CD14-positive monocyte (primary cell): Measurements from ENCODE around the gene MYO19. TPM values are rescaled to one million over a fixed set of nuclear protein-coding genes. Genes with fewer than 3 reads are reported as not detected.
"Not testable (repeated sequence)": the region's sequence is repeated elsewhere in the genome, so short reads cannot be mapped to it uniquely, and the experiment has no call there.

Experiments
- DNase-seq, 3 donors: peaks; one replicate each; pipeline ENCODE4 v3.0.0-alpha.2; 2011 to 2022
- H2AFZ ChIP-seq: 2 replicates; pipeline ENCODE4 v1.6.0; 2012; ENCODE audit warnings: mild to moderate bottlenecking, low read depth, low read length, inconsistent platforms; ENCODE audit not compliant: insufficient read depth, poor library complexity, severe bottlenecking
- H3K27ac ChIP-seq, 2 donors: 1 replicate in 1 of 2; 2 replicates in 1 of 2; pipeline ENCODE4 v1.5.1; 2012 to 2013; ENCODE audit warnings: low read length in 2 of 2, control low read depth in 1 of 2, inconsistent platforms in 1 of 2, low read depth in 1 of 2, mild to moderate bottlenecking in 1 of 2
- H3K27me3 ChIP-seq, 2 donors: one replicate each; pipeline versions ENCODE4 v1.6.0 to v1.6.1; 2011 to 2013; ENCODE audit warnings: low read length in 2 of 2; ENCODE audit not compliant: control insufficient read depth in 2 of 2, insufficient read depth in 2 of 2
- H3K36me3 ChIP-seq, 2 donors: replicated peaks in 1 of 2; 1 replicate in 1 of 2; 2 replicates in 1 of 2; pipeline versions ENCODE4 v1.5.1 to v1.6.1; 2012 to 2013; ENCODE audit warnings: low read length in 2 of 2, control low read depth in 1 of 2, inconsistent platforms in 1 of 2, mild to moderate bottlenecking in 1 of 2; ENCODE audit not compliant: insufficient read depth in 2 of 2, control insufficient read depth in 1 of 2
- H3K4me1 ChIP-seq, 2 donors: 1 replicate in 1 of 2; 2 replicates in 1 of 2; pipeline versions ENCODE4 v1.5.1 to v1.6.1; 2012 to 2013; ENCODE audit warnings: low read length in 2 of 2, control low read depth in 1 of 2, inconsistent platforms in 1 of 2, mild to moderate bottlenecking in 1 of 2, moderate library complexity in 1 of 2; ENCODE audit not compliant: insufficient read depth in 2 of 2, control insufficient read depth in 1 of 2
- H3K4me2 ChIP-seq: replicated peaks from 2 replicates; pipeline ENCODE3; 2012; ENCODE audit warnings: low read length, moderate library complexity, mild to moderate bottlenecking; ENCODE audit not compliant: poor library complexity, severe bottlenecking; ENCODE audit errors: extremely low read depth
- H3K4me3 ChIP-seq, 3 experiments: fragments of 200-600 bp in 1 of 3; sonication (generic) in 1 of 3; replicated peaks in 1 of 3; 1 replicate in 2 of 3; 2 replicates in 1 of 3; pipeline ENCODE4 v1.5.1; 2011 to 2013; ENCODE audit warnings: low read length in 3 of 3, mild to moderate bottlenecking in 3 of 3, control low read depth in 2 of 3, low read depth in 2 of 3, inconsistent platforms in 1 of 3, moderate library complexity in 1 of 3
- H3K79me2 ChIP-seq: 2 replicates; pipeline ENCODE4 v1.6.0; 2012; ENCODE audit warnings: mild to moderate bottlenecking, control low read depth, inconsistent platforms, low read length, moderate library complexity; ENCODE audit not compliant: insufficient read depth
- H3K9ac ChIP-seq: 2 replicates; pipeline ENCODE4 v1.6.0; 2017; ENCODE audit warnings: low read length, mild to moderate bottlenecking; ENCODE audit not compliant: insufficient read depth, poor library complexity, severe bottlenecking
- H3K9me3 ChIP-seq, 2 donors: replicated peaks in 1 of 2; 1 replicate in 1 of 2; 2 replicates in 1 of 2; pipeline versions ENCODE4 v1.5.1 to v1.6.1; 2012 to 2013; ENCODE audit warnings: low read length in 2 of 2, control low read depth in 1 of 2; ENCODE audit not compliant: control insufficient read depth in 1 of 2, insufficient read depth in 1 of 2
- H4K20me1 ChIP-seq: 2 replicates; pipeline ENCODE4 v1.6.0; 2012; ENCODE audit warnings: mild to moderate bottlenecking, low read length, control low read depth, moderate library complexity; ENCODE audit not compliant: insufficient read depth
- H3K27ac Mint-ChIP-seq, 7 donors: one replicate each; pipeline ENCODE4 v1.8.0; 2020; ENCODE audit warnings: mild to moderate bottlenecking in 7 of 7, mixed read lengths in 7 of 7, moderate library complexity in 6 of 7, inconsistent platforms in 2 of 7
- H3K27me3 Mint-ChIP-seq, 3 donors: one replicate each; pipeline ENCODE4 v1.8.0; 2021 to 2022; ENCODE audit warnings: low read depth in 3 of 3, mild to moderate bottlenecking in 3 of 3, mixed read lengths in 3 of 3, moderate library complexity in 3 of 3, inconsistent platforms in 1 of 3
- H3K36me3 Mint-ChIP-seq, 2 donors: one replicate each; pipeline ENCODE4 v1.8.0; 2020; ENCODE audit warnings: mixed read lengths in 2 of 2, inconsistent platforms in 1 of 2, mild to moderate bottlenecking in 1 of 2
- H3K4me1 Mint-ChIP-seq: one replicate; pipeline ENCODE4 v1.8.0; 2020; ENCODE audit warnings: mild to moderate bottlenecking, mixed read lengths
- H3K4me3 Mint-ChIP-seq, 2 donors: one replicate each; pipeline ENCODE4 v1.8.0; 2020; ENCODE audit warnings: mild to moderate bottlenecking in 2 of 2, mixed read lengths in 2 of 2, moderate library complexity in 1 of 2
- H3K9me3 Mint-ChIP-seq, 7 donors: one replicate each; pipeline ENCODE4 v1.8.0; 2020 to 2022; ENCODE audit warnings: mixed read lengths in 7 of 7, mild to moderate bottlenecking in 6 of 7, moderate library complexity in 6 of 7, inconsistent platforms in 2 of 7
- CTCF ChIP-seq: fragments of 200-600 bp; IDR thresholded peaks from one replicate; pipeline ENCODE4 v1.8.0; 2022; ENCODE audit warnings: antibody characterized with exemption, mild to moderate bottlenecking
- WGBS: methylation state at CpG from one replicate; pipeline ENCODE4 v1.1.5; 2013; ENCODE audit warnings: missing lambda C conversion rate; ENCODE audit not compliant: insufficient coverage; 5-methylcytosine and 5-hydroxymethylcytosine counted together
- intact Hi-C, 2 donors: fragments of 100-400 bp; cut with micrococcal nuclease; formaldehyde crosslinking; loops; one replicate each; pipeline versions ENCODE4 v1.15.0 to v1.15.1; 2023
- polyA plus RNA-seq, 3 donors: library from polyadenylated mRNA; depleted of rRNA in 1 of 3; unstranded in 2 of 3; stranded (reverse) in 1 of 3; fragments of 300-500 nt in 2 of 3; fragments of >200 nt in 1 of 3; fragmentation: Illumina TruSeq in 2 of 3; gene quantifications; 1 replicate in 2 of 3; 2 replicates in 1 of 3; pipeline ENCODE4 v1.2.3, GENCODE V29; 2012 to 2021

Gene MYO19
- polyA plus RNA-seq, 3 donors: 1.2 to 51.3 (median 1.9) TPM

GRCh38 chr17:36459045-36459444, 75.6 kb downstream of the MYO19 start:
- H3K36me3 Mint-ChIP-seq: no peaks in the 10 kb centered on the region
- Histone ChIP-seq H4K20me1 (no peaks in the 10 kb centered on the region), H3K27me3 (peaks cover 0 to 11% of the 10 kb centered on the region in 2 donors), H3K36me3 (no peaks in the 10 kb centered on the region), H3K27ac (no peak overlapping the region), H3K4me3 (no peak overlapping the region), H3K4me2 (no peak overlapping the region), H2AFZ (no peak overlapping the region), H3K79me2 (no peaks in the 10 kb centered on the region), H3K9ac (no peak overlapping the region), H3K4me1 (no peaks in the 10 kb centered on the region), H3K9me3 (no peaks in the 10 kb centered on the region)
- H3K27ac Mint-ChIP-seq: no peak overlapping the region
- no peak for DNase-seq
- peaks cover 0 to 4% (median 0%) of the 10 kb centered on the region in 7 donors for H3K9me3 Mint-ChIP-seq
- peaks cover 16 to 36% (median 23%) of the 10 kb centered on the region in 3 donors for H3K27me3 Mint-ChIP-seq
- WGBS: 100% methylated on average over 1 of the region's 5 CpGs
- intact Hi-C loops: no loop called here
- no peak for TF ChIP-seq CTCF
- no peaks in the 10 kb centered on the region for H3K4me1 Mint-ChIP-seq
- H3K4me3 Mint-ChIP-seq: no peak overlapping the region

- H3K36me3 ChIP-seq, H3K4me1 ChIP-seq, H3K9me3 ChIP-seq, H3K9me3 Mint-ChIP-seq, H3K36me3 Mint-ChIP-seq, intact Hi-C loops, H2AFZ ChIP-seq, H3K27ac ChIP-seq, H4K20me1 ChIP-seq, H3K79me2 ChIP-seq, H3K27me3 ChIP-seq, H3K4me1 Mint-ChIP-seq, H3K9ac ChIP-seq, H3K4me3 ChIP-seq, DNase-seq, H3K4me3 Mint-ChIP-seq, H3K27ac Mint-ChIP-seq, H3K4me2 ChIP-seq: not testable (repeated sequence)
- peaks cover 8 to 25% (median 16%) of the 10 kb centered on the region in 3 donors for H3K27me3 Mint-ChIP-seq
- 100% methylated on average over 1 of the region's 9 CpGs for WGBS
Measured at GRCh38 chr17:36457701-36458100, 77.0 kb downstream of the MYO19 start.

- H3K4me2 ChIP-seq, H3K79me2 ChIP-seq, H3K27ac ChIP-seq, H3K4me1 ChIP-seq, H3K9ac ChIP-seq, H3K36me3 ChIP-seq, DNase-seq, intact Hi-C loops, H2AFZ ChIP-seq, H3K27ac Mint-ChIP-seq, H3K36me3 Mint-ChIP-seq, H3K9me3 ChIP-seq, H3K9me3 Mint-ChIP-seq, H3K4me3 ChIP-seq, H4K20me1 ChIP-seq, H3K4me3 Mint-ChIP-seq, H3K4me1 Mint-ChIP-seq, H3K27me3 ChIP-seq, H3K27me3 Mint-ChIP-seq: not testable (repeated sequence)
- 100% methylated on average over 1 of the region's 9 CpGs for WGBS
Measured at GRCh38 chr17:36452888-36453287, 81.8 kb downstream of the MYO19 start.

GRCh38 chr17:36449997-36450396, 84.7 kb downstream of the MYO19 start:
- H3K9me3 Mint-ChIP-seq, H3K4me1 Mint-ChIP-seq, H3K27me3 Mint-ChIP-seq, H3K9ac ChIP-seq, intact Hi-C loops, H3K79me2 ChIP-seq, H2AFZ ChIP-seq, H3K36me3 Mint-ChIP-seq, H3K27ac Mint-ChIP-seq, H3K36me3 ChIP-seq, H3K27me3 ChIP-seq, H3K4me2 ChIP-seq, H3K27ac ChIP-seq, H3K4me1 ChIP-seq, DNase-seq, H3K4me3 ChIP-seq, H3K4me3 Mint-ChIP-seq, H3K9me3 ChIP-seq, H4K20me1 ChIP-seq: not testable (repeated sequence)
- no CpG with 5 or more reads among the region's 15 CpGs for WGBS
